PC-9 (cell line): ENCODE results near the gene ANO8.

Experiments
- EZH2 ChIP-seq: fragments of 200-600 bp; sonication (generic); IDR thresholded peaks from 2 replicates; pipeline ENCODE4 v1.8.0; 2017; ENCODE audit warnings: antibody characterized with exemption, low read depth
- TF ChIP-seq, protein P1 (sequence below): fragments of 200-600 bp; sonication (generic); conservative IDR thresholded peaks from 2 replicates; pipeline ENCODE4 v1.6.1; 2017; ENCODE audit warnings: mixed run types, antibody characterized with exemption, mild to moderate bottlenecking, moderate library complexity

DNA sequence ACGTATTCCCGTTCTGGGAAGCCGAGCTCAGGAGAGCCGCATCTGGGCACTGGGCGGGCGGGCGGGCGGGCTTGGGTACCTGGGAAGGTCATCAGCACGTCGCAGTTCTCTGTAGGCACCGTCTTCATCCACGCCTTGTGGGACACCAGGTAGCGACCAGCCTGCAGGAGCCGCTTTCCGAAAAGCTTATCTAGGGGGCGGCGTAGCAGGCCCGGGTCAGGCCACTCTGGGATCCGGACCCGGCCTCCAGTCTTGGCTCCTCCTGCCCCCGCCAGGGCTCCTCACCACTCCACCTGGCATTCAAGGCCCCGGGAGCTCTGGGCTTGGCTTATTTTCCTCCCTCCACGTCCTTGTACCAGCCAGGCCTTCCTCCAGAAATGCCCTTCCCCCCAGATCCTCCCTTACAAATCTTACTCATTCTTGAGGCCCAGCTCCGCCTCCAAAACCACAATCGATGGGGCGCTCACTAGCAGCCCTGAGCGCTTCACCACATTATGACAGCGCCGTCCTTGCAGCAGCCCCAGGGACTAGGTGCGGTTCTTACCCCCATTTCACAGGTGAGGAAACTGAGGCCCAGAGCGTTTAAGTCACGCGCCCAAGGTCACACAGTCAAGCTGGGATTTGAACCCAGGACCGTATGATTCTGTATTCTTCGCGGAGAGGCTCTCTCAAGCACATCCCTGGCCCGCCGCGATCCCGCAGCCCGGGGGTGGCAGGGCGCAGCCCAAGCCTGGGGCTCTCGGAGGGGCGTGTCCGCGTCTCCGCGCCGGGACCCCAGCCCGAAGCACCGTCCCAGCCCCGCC lies 843 bp downstream of the ANO8 start:
- TF ChIP-seq, protein P1, sequence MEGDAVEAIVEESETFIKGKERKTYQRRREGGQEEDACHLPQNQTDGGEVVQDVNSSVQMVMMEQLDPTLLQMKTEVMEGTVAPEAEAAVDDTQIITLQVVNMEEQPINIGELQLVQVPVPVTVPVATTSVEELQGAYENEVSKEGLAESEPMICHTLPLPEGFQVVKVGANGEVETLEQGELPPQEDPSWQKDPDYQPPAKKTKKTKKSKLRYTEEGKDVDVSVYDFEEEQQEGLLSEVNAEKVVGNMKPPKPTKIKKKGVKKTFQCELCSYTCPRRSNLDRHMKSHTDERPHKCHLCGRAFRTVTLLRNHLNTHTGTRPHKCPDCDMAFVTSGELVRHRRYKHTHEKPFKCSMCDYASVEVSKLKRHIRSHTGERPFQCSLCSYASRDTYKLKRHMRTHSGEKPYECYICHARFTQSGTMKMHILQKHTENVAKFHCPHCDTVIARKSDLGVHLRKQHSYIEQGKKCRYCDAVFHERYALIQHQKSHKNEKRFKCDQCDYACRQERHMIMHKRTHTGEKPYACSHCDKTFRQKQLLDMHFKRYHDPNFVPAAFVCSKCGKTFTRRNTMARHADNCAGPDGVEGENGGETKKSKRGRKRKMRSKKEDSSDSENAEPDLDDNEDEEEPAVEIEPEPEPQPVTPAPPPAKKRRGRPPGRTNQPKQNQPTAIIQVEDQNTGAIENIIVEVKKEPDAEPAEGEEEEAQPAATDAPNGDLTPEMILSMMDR, result no peak
- no peak for TF ChIP-seq EZH2
